ENCODE results near the gene ARID1A. TPM values are rescaled to one million over a fixed set of nuclear protein-coding genes. Genes with fewer than 3 reads are reported as not detected.

ARID1A gene
- polyA plus RNA-seq, 1 donor (not counting 4 experiments of a cell fraction or from before 2014, with no cell fraction given): 10.2 TPM

- Histone ChIP-seq H4K20me1 (ENCODE audit: control insufficient read depth, extremely low read depth, insufficient read depth, low read length) (no peaks in the 10 kb centered on the region), H3K27ac (ENCODE audit: control insufficient read depth, insufficient read depth, low read length) (no peak overlapping the region), H3K9me3 (ENCODE audit: control insufficient read depth, low read depth, low read length) (no peaks in the 10 kb centered on the region), H3K9me1 (ENCODE audit: control insufficient read depth, extremely low read depth, insufficient read depth, low read length) (no peaks in the 10 kb centered on the region), H3K36me3 (ENCODE audit: control insufficient read depth in 2 of 2, extremely low read depth in 1 of 2, insufficient read depth in 2 of 2, low read length in 2 of 2) (no peaks in the 10 kb centered on the region), H3K9ac (ENCODE audit: control insufficient read depth, extremely low read depth, insufficient read depth, low read length) (no peak overlapping the region), H3K79me2 (ENCODE audit: control insufficient read depth, insufficient read depth, low read length) (no peaks in the 10 kb centered on the region), H2AFZ (ENCODE audit: control insufficient read depth, low read length) (peak overlapping the region; percentile 20), H3K4me1 (ENCODE audit: control insufficient read depth, extremely low read depth, insufficient read depth, low read length) (peaks cover 11% of the 10 kb centered on the region), H3K4me3 (ENCODE audit: control insufficient read depth in 2 of 3, extremely low read depth in 1 of 3, insufficient read depth in 2 of 3, low read depth in 1 of 3, low read length in 3 of 3) (no peak overlapping the region), H3K27me3 (ENCODE audit: control insufficient read depth, extremely low read depth, insufficient read depth, low read length) (no peaks in the 10 kb centered on the region), H3K4me2 (ENCODE audit: control insufficient read depth, extremely low read depth, insufficient read depth, low read depth, low read length) (no peak overlapping the region)
- TF ChIP-seq CTCF (optimal IDR thresholded peaks at IDR 0.05 in 1 of 3, IDR thresholded peaks at IDR 0.05 in 1 of 3, conservative IDR thresholded peaks at IDR 0.05 in 1 of 3; ENCODE audit: extremely low read depth in 1 of 3, insufficient read depth in 2 of 3, low read length in 3 of 3): no peak
- TF ChIP-seq EZH2 (IDR thresholded peaks at IDR 0.05; ENCODE audit: low read length): no peak
- DNase-seq (ENCODE audit: low read depth, low spot score) (no peak), FAIRE-seq (no peak)
- dilution Hi-C loops (cut with MboI; ENCODE audit: extremely low pct_ligation_motif_present, low sequenced_read_pairs): no loop called here
These were observed 9.0 kb upstream of the ARID1A start for GRCh38 chr1:26686795-26687194.

GRCh38 chr1:26689504-26689903 is 6.3 kb upstream of the ARID1A start:
- TF ChIP-seq EZH2 (IDR thresholded peaks at IDR 0.05; ENCODE audit: low read length) (no peak), CTCF (optimal IDR thresholded peaks at IDR 0.05 in 1 of 3, IDR thresholded peaks at IDR 0.05 in 1 of 3, conservative IDR thresholded peaks at IDR 0.05 in 1 of 3; ENCODE audit: extremely low read depth in 1 of 3, insufficient read depth in 2 of 3, low read length in 3 of 3) (no peak)
- no peaks in the 10 kb centered on the region for H3K27me3 ChIP-seq (ENCODE audit: control insufficient read depth, extremely low read depth, insufficient read depth, low read length)
- H3K4me1 ChIP-seq (ENCODE audit: control insufficient read depth, extremely low read depth, insufficient read depth, low read length): peaks cover 26% of the 10 kb centered on the region
- FAIRE-seq (no peak), DNase-seq (ENCODE audit: low read depth, low spot score) (no peak)
- no peak overlapping the region for H3K27ac ChIP-seq (ENCODE audit: control insufficient read depth, insufficient read depth, low read length)
- no peaks in the 10 kb centered on the region for H3K36me3 ChIP-seq (ENCODE audit: control insufficient read depth in 2 of 2, extremely low read depth in 1 of 2, insufficient read depth in 2 of 2, low read length in 2 of 2)
- H3K9me1 ChIP-seq (ENCODE audit: control insufficient read depth, extremely low read depth, insufficient read depth, low read length): no peaks in the 10 kb centered on the region
- H3K9ac ChIP-seq (ENCODE audit: control insufficient read depth, extremely low read depth, insufficient read depth, low read length): no peak overlapping the region
- H3K9me3 ChIP-seq (ENCODE audit: control insufficient read depth, low read depth, low read length): no peaks in the 10 kb centered on the region
- no peaks in the 10 kb centered on the region for H3K79me2 ChIP-seq (ENCODE audit: control insufficient read depth, insufficient read depth, low read length)
- no peak overlapping the region for H2AFZ ChIP-seq (ENCODE audit: control insufficient read depth, low read length)
- no peak overlapping the region for H3K4me3 ChIP-seq (ENCODE audit: control insufficient read depth in 2 of 3, extremely low read depth in 1 of 3, insufficient read depth in 2 of 3, low read depth in 1 of 3, low read length in 3 of 3)
- H3K4me2 ChIP-seq (ENCODE audit: control insufficient read depth, extremely low read depth, insufficient read depth, low read depth, low read length): no peak overlapping the region
- dilution Hi-C loops (cut with MboI; ENCODE audit: extremely low pct_ligation_motif_present, low sequenced_read_pairs): no loop called here
- H4K20me1 ChIP-seq (ENCODE audit: control insufficient read depth, extremely low read depth, insufficient read depth, low read length): no peaks in the 10 kb centered on the region

All from keratinocyte (primary cell).